G401.6 (cell line): ENCODE results near the gene GRIK2.
"Not testable (repeated sequence)": the region's sequence is repeated elsewhere in the genome, so short reads cannot be mapped to it uniquely, and the experiment has no call there.

Source experiments
- FAIRE-seq: peaks from 2 replicates; lab custom pipeline; 2012; peaks lifted over from hg19 to GRCh38; lab: Jason Lieb, UNC

Gene GRIK2

DNA sequence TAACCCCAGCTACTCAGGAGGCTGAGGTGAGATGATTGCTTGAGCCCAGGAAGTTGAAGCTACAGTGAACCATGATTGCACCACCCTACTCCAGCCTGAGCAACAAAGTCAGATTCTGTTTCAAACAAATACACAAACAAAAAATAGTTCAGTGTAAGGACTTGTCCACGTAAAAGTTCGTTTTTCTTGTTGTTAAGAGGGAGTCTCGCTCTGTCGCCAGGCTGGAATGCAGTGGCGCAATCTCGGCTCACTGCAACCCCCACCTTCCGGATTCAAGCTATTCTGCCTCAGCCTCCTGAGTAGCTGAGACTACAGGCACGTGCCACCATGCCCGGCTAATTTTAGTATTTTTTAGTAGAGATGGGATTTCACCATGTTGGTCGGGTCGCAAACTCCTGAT lies 245.4 kb downstream of the GRIK2 start:
- FAIRE-seq, result not testable (repeated sequence)

DNA sequence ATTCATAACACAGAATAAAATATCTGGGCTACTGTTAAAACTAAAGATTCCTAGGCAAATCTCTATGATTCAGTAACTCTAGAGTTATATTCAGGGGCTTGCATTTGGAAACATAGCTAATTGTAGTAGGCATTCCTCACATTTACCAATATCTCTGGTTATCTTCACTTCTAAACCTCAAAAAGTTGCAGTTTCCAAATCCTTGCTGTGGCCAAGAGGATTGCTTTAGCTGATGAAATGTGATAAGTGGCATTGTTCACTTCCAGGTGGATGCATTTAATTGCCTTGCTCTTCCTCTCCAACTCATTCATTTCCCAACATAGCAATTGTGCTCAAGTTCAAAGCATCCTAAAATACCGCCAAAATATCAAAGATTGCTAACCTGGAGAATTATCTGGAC lies 246.6 kb downstream of the GRIK2 start:
- no peak for FAIRE-seq

DNA sequence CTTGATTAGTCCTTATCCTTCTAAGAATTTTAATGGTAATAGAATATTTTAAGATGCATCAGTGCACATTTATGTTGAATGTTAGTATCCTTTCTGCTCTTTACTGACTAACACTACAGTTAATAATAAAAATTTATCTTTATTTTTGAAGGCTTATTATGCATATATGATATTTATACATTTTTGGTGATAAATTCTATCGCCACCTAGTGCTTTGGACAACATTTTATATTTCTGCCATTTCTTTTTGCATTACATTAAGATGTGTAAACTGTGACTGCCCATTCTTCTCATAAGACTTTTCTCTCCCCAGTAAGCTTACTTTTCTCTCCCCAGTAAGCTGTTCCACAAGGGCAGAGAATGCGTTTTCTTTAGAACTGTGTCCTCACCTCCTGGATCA lies 252.3 kb downstream of the GRIK2 start:
- FAIRE-seq, result no peak

DNA sequence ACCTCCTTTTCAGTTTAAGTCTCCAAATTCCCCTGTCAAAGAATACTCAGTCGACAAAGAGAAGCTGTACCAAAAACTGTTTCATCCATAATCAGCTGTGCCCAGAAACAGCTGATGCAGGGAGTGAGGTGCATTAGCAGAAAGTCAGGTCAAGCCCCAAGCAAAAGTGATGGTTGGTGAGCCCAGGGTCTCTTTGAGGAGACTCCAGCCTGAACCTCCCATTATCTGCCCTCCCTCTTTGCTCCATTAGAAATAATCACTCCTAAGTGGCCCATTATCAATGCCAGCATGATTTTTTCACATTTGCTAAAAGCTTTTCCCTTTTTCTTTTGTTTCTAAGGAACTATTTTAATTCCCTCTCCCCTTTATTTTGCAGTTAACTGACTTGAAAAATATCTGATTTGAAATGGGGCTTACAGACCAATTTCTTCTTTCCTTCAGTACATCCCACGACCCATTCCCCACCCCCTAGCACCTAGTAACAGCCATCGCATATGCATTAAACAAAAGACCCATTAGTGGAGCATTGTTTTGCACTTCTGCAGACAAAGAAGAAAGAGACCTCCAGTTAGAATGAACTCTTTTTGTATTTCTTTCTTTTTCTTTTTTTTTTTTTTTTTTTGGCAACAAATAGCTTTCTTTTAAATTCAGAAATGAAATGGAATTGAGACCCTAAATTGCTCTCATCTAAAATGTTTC lies 257.0 kb downstream of the GRIK2 start:
- FAIRE-seq, result no peak

DNA sequence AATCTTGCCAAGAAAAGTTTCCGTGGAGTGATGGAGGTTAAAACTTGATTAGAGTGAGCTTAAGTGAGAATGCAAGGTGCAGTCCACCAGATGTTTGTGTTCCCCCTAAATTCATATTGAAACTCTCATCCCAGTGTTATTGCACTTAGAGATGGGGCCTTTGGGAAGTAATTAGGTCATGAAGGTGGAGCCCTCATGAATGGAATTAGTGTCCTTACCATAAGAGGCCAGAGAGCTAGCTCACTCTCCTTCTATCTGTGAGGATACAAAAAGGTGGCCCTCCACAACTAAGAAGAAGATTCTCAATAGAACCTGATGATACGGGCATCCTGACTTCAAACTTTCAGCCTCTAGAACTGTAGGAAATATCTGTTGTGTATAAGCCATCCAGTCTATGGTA lies 258.6 kb downstream of the GRIK2 start:
- FAIRE-seq, result no peak

DNA sequence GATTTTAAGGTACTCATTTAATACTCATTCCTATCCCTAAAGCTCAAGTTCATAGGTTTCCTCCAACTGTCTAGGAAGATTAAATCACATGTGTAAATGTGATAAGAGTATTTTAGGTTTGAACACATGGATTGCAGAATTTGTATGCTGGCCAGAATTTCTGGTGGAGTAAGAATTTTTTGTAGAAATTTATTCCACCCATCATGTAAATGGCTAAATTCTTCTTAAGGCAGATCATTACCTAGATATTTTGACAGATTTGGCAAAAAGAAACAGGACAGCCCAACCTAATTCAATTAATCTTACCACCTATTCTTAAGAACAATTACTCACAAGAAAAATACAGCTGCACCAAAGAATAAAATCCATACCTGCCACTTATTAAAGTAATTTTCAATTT lies 261.6 kb downstream of the GRIK2 start:
- no peak for FAIRE-seq

DNA sequence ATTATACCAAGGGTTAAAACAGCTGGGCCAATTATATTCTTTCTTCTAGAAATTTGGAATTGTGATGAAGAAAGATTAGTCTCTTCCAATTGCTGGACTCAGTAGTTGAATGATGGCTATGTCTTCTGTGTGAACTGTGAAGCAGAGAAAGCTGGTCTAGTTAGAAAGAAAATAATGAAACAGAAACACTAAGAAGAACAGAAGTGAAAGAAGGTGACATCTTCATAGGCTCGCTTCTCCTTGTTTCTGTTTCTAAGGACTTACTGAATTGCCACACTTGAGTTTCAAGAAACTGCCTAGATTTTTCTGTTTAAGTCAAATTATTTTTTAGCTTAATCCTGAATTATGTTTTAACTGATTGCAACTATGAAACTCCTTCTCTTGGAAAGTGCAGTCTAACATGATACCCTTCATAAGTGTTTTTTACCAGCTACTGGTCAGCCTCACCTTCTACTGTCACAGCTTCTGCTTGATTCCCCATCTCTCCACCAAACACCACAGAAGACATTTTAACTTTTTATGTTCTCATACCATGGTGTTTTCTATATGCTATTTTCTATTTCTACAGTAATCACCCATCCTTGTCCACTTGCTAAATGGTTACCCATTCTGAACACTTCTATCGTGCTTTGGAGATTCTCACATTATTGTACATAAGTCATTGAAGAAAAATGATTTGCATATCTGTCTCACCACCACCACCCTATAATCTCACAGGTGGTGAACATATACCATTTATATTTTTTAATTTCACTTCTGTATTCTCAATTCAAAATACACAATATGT lies 268.8 kb downstream of the GRIK2 start:
- FAIRE-seq, result no peak

DNA sequence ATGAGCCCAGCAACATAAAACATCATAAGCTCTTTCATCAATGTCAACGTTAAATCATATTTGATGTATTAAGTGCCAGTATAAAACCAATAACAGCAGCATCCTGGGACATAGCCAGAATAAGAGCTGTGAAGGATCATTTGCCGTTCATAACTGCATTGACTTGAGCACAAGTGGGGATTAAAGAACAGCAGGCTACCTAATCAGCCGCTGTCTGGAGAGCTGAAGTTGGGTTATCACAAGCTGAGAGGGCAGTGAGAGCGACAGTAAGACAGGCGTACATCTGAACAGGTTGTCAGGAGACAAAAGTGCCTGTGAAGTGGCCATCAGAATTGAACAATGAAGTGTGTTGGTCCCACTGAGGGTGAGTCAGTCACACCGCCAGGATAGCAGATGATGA lies 269.6 kb downstream of the GRIK2 start:
- FAIRE-seq, result no peak

DNA sequence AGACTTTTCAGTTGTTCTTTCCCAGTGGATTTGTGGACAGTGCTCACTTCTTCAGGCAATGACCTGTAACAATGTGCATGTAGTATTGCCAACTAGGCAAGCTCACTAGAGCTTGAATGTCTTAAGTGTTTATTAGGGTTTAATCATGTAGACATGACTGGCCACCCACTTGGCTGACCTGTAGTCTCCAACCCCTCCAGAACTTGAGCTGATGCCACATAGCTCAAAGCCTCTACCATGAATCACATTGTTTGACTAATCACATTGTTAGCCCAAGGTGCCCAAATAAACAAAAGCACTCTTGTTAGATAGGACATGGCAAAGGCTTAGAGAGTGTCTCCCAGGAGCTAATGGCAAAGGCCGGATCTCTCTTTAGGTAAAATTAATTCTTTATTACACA lies 272.7 kb downstream of the GRIK2 start:
- FAIRE-seq, result no peak

DNA sequence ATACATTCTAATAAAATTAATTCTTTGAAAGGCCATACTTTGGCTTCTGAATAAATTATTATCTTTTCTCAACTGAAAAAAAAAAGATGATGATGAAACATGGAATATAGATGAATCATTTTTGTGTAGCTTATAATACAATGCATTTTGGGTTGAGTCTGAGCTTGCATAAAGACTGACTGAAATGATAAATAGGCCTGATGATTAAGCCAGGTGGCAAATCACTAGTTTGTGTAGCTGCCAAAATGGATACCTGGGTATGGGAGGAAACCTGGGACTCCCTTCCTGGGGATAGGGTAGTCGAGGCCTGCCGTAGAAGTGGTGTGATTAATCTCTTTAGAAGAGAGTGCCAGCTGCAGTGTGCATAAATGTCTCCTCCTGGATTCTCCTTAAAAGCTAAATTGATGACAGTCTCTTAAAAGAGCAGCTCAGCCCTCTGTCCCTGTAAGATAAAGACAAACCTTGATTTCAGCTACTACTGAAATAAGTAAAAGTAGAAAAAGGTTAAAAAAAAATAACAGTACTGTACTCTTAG lies 275.1 kb downstream of the GRIK2 start:
- no peak for FAIRE-seq

DNA sequence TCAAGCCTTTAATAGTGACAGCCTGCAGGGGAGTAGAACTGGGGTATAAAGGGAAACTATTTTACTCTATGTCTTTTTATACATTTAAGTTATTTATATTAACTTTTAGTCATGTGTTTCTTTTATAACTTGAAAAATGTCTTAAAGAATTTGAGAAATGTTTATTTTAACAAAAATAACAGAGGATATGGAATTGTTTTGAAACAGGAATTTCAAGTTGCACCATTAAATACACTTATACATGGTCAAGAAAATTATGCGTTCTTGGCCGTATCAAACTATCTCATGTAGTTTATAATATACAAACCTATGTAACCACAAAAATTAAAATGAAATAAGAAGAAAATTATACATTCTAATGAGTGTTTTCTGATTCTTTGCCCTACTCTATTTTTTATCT lies 282.7 kb downstream of the GRIK2 start:
- no peak for FAIRE-seq

DNA sequence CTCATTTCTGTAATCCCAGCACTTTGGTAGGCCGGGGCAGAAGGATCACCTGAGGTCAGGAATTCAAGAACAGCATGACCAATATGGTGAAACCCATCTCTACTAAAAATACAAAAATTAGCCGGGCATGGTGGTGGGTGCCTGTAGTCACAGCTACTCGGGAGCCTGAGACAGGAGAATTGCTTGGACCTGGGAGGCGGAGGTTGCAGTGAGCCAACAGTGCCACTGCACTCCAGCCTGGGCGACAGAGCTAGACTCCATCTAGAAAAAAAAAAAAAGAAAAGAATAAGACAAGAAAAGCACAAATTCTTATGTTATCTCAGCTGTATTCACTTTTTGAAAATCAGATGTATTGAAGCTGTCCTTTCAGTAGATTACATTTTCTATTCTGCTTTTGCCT lies 289.4 kb downstream of the GRIK2 start:
- no peak for FAIRE-seq

DNA sequence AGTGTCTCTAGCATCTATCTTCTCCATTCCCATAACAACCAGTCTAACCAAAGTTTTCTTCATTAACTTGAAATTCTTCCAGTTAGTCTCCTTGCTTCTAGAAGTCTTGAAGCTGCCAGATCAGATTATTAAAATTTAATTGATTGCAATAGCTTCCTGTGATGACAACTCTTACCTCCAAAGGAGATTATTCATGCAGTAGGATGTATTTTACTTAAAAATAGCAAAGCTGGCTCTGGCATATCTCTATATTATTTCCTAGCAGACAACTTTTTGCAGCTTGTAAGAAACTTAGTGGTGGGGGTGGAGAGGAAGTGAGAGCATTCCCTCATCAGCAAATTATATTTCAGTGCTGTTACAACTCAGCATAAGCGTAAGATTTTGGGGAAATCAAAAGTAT lies 290.4 kb downstream of the GRIK2 start:
- FAIRE-seq, result no peak

DNA sequence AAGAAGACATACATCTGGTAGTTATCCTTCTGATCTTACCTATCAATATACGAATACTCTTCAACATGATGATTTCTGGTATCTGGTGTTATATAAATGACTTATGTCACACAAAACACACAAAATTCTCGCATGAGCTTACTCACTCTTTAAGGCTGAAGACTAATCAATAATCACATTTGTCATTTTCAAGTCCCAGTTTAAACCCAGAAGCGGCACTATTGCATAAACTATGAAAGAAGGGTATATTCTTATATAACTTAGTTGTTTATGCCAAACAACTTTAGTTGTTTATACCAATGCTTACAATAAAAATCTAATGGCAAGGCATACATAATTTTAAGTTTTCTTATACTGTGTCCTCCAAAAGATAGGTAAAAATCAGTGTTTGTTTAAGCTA lies 293.1 kb downstream of the GRIK2 start:
- FAIRE-seq, result no peak

DNA sequence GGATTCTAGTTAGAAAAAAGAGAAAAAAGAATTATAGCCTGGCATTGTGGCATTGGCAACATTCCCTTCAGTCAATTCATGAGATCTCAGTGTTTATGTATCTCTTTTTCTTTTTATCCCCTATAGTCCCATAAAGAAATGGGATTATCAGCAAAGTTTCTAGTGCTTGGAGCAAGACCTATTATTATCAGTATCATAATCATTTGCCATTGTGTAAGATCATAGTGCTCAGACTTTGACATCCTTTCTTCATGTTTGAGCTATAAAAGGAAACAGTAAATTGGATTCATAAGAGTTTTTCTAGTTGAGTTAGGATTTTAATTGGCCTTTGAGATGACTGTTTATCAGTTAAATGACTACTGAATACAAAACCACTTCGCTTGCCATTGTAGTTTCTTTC lies 295.6 kb downstream of the GRIK2 start:
- no peak for FAIRE-seq

DNA sequence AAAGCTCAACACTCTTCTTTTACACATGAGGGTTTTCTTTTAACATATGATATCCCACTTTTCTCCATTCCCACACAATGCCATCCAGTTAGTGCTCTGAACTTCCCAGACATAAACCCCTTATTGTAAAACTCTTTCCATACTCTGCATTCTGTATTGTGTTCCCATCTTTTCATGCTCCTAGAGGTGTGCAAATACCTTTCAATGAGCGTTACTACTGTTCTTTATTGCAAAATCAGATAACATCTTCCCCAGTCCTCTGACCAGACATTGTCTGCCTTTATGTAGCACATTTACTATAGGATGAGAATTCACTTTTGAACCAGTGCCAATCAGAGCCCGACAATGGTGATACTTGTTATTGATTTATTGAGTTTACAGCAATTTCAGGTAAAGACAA lies 296.2 kb downstream of the GRIK2 start:
- no peak for FAIRE-seq

DNA sequence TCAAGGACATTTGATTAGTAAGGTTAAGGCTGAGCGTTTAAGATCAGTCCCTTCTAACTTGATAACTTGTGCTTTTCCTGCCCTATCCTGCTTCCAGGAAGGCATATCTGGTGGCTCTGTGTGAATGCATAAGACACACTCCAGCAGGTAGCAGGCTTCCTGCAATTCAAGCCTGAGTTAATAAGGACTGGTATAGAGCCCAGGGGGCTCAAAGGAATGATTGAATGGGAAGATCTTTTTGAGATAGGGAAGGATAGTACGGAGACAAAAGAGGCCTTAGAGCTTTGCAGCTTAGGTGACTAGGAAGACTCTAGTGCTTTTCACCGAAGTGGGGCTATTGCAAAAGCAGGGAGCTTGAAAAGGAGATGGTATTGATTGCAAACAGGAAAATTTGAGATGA lies 307.1 kb downstream of the GRIK2 start:
- FAIRE-seq, result no peak

DNA sequence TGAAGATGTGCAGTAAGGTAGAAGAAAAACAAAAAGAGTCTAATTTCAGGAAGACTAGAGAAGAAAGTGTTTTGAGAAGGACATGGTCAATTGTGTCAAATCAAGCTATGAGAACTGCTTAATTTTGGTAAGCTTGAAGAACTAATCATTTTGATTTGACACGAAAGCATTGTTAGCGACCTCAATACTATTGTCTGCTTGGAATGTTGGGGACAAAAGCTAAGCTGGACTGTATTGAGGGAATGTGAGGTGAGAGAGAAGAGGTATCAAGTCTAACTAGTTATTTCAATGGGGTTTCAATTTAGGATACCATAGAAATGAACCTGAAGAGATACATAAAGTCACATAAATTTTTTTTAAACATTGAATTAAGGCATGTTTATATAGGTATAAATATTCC lies 309.8 kb downstream of the GRIK2 start:
- no peak for FAIRE-seq

DNA sequence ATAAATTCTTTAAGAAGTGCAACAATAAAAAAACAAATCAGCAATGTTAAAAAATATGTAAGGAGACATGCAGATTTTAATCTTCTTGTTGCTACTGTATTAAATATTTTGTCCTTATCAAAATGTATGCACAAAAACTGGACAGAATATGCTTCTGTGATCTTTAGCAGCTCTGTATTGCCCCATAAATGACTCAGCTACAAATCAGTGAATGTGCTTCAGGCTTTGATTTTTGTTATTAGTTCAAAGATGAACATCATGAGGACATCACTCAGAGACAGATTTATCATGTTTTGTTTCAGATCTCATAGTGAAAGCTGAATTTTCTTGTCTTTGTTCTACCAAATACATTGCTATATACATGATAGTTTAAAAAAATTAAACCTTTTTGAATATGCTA lies 312.4 kb downstream of the GRIK2 start:
- FAIRE-seq, result no peak

DNA sequence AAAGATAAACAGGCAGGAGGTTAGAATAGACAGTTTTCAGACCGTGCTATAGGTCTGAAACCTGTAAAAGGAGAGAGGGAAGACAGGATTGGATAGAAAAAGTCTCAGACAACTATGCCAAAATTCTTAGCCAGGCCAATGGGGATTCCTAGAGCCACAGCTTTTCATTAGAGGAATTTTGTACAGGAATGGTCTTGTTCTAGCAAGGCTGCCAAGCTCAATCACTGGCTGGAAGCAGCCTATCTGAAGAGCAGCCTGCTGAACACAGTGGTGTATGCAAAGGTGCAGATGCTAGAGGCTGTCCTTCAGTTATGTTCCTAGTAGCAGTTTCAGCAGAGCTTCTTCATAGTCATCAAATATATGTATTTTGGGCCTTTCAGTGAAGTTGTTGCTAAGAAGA lies 313.1 kb downstream of the GRIK2 start:
- FAIRE-seq, result no peak

DNA sequence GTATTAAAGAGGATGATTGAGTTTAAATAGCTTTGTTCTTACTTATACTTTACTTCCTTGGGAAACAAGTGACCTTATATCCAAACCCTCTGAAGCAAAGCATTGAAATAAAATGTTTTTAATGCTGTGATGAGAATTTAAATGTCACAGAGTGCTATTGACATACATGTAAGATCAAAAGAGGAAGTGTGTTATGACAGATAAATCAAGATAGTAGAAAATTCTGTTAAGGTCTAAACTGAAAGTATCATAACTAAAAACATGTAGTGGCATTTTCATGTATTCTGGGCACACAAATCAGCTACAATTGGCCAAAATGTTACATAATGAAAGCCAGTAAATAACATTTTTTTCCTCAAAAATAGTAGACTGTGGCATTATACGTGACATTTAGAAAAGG lies 318.0 kb downstream of the GRIK2 start:
- no peak for FAIRE-seq

DNA sequence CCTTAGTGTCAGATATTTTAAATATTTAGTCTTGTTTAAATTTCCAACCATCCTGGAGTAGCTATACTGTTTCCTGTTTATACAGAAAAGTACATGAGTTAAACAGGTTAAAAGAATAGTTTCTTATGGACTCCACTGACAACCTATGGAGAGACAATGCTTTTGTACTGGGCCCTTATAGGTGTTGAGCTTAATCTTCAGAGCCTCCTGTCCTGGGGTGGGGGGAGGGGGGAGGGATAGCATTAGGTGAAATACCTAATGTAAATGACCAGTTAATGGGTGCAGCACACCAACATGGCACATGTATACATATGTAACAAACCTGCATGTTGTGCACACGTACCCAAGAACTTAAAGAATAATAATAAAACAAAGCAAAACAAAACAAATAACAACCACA lies 322.9 kb downstream of the GRIK2 start:
- FAIRE-seq, result no peak

DNA sequence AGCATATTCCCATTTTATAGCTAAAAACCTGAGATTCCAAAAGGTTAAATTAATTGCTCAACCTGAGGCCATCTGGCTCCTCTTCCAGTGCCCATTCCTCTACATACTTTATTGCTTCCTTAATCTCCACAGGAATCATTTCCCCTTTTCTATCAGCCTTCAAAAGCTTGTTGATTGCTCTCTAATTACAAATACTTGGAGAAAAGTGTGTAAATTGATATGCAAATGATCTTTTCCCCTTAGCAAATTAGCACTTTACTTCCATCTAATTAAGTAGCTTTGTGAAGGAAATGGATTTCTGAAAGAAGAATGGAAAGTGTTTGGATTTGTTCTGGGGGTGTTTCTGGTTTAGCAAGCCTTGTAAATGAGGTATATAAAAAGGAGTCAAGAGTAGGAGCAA lies 323.3 kb downstream of the GRIK2 start:
- no peak for FAIRE-seq

DNA sequence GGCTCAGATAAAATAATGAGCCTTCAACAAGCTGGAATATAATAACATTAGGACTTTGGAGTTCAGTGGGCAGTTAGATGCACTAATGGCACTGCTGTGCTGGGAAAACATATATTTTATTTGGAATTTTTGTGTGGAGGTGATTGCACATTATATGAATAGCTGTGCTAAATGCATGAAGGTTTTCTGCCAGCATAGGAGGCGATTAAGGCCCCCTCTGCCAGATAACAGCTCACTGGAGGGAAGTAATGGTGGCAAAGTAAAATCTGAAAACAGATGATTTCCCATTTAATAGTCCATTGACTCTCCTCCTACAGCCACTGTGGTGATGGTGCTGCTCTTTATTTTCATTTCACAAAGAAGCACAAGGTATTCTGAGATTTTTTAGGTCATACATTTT lies 326.0 kb downstream of the GRIK2 start:
- no peak for FAIRE-seq
